MM.1S (cell line): ENCODE measurements around the gene ABCC6.
"Not testable (repeated sequence)": the region's sequence is repeated elsewhere in the genome, so short reads cannot be mapped to it uniquely, and the experiment has no call there.

Experiments
- EZH2 ChIP-seq: fragments of 300-600 bp; sonication (generic); optimal IDR thresholded peaks from 2 replicates; pipeline ENCODE3; 2017; ENCODE audit warnings: low read depth, mild to moderate bottlenecking, antibody characterized with exemption, low read length, mixed read lengths
- EZH2phosphoT487 ChIP-seq: fragments of 300-600 bp; sonication (generic); IDR thresholded peaks from 2 replicates; pipeline ENCODE4 v1.6.1; 2018; ENCODE audit warnings: antibody characterized with exemption, low read length
- TF ChIP-seq, protein P1 (sequence below): fragments of 300-600 bp; sonication (generic); IDR thresholded peaks from 2 replicates; pipeline ENCODE4 v1.5.1; 2016; ENCODE audit warnings: antibody characterized with exemption, low read length, mixed read lengths

DNA sequence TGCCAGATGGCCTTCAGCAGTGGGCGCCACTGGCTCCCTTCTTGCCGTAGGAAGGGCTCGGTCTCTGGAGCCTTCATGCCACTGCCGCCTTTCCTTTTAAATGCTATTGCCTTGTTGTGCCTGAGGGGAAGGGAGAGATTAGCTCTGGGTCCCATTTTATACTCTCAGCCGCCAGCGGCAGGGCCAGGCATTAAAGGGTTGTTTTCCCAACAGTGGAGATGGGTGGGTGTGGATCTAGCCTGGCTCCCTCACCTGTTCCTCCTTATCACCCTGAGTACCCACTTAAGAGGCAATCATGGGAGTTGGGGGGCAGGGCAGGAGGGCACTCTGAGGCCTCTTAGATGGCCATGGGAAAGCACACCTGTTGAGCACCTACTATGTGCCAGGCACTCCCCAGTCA lies 19.8 kb downstream of the ABCC6 start:
- not testable (repeated sequence) for TF ChIP-seq EZH2, EZH2phosphoT487
- TF ChIP-seq, protein P1, sequence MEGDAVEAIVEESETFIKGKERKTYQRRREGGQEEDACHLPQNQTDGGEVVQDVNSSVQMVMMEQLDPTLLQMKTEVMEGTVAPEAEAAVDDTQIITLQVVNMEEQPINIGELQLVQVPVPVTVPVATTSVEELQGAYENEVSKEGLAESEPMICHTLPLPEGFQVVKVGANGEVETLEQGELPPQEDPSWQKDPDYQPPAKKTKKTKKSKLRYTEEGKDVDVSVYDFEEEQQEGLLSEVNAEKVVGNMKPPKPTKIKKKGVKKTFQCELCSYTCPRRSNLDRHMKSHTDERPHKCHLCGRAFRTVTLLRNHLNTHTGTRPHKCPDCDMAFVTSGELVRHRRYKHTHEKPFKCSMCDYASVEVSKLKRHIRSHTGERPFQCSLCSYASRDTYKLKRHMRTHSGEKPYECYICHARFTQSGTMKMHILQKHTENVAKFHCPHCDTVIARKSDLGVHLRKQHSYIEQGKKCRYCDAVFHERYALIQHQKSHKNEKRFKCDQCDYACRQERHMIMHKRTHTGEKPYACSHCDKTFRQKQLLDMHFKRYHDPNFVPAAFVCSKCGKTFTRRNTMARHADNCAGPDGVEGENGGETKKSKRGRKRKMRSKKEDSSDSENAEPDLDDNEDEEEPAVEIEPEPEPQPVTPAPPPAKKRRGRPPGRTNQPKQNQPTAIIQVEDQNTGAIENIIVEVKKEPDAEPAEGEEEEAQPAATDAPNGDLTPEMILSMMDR = not testable (repeated sequence)
